ENCODE measurements around the gene PAK1.
A peak's percentile ranks its signal among the peaks of the same experiment; 100 is the strongest.
"Not testable (repeated sequence)": the region's sequence is repeated elsewhere in the genome, so short reads cannot be mapped to it uniquely, and the experiment has no call there.

PAK1 gene

GRCh38 chr11:77473801-77474683 is at the start of gene PAK1:
Gene PAK1 (minus strand): TSS chr11:77474094. CDS start chr11:77392520, 81,574 bp downstream.
- DNase-seq: peak; percentile 33

DNA sequence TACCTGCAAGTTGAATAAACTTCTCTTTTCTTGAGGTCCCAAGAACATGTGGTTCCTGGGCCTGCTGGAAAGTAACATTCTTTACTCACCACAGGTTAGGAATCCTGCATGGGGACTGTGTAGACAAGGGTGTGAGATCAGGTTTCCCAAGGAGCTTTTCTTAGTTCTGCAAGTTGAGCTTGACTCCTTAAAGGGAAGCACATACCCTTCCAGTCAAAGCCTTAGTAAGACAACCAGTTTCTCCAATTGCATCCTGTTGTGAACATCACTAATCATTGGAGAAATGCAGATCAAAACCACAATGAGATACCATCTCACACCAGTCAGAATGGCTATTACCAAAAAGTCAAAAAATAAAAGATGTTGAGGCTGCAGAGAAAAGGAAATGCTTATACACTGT is 48.3 kb upstream of the PAK1 start:
- no peak for DNase-seq

DNA sequence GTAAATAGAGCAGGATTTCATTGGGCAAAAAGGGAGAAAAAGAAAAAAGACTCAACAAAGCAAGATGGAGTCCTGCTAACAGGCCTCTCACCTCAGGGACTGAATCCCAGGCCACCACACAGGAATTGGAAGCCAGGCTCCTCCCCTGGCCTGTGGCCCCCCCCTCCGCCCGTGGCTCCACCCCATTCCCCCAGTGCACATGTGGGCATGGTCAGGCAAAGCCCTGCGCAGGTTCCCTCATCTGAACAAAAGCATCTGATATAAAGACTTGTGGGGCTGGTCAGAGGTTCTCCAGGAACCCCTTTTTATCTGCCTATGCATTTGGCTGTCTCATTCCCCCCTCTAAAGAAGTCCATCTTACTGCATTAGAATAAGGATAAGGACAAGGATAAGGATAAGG is 46.0 kb upstream of the PAK1 start:
- no peak for DNase-seq

DNA sequence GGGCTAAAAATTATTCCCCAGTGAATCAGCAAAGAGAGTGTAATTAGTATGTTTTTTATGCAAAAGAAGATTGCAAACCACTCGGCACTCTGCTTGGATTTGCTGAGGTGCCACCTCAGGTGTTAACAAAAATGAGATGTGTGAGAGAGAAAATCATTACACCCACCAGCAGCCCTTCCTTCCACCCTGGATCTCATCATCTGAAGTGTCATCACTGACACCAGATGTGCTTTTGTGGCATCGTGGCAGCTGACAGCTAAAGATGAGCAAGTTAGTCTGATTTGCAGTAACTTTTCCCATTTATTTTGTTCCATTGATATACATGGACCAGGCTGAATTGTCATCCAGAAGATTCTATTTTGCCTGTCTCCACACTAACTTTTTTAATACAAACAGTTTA is 44.6 kb upstream of the PAK1 start:
- no peak for DNase-seq

DNA sequence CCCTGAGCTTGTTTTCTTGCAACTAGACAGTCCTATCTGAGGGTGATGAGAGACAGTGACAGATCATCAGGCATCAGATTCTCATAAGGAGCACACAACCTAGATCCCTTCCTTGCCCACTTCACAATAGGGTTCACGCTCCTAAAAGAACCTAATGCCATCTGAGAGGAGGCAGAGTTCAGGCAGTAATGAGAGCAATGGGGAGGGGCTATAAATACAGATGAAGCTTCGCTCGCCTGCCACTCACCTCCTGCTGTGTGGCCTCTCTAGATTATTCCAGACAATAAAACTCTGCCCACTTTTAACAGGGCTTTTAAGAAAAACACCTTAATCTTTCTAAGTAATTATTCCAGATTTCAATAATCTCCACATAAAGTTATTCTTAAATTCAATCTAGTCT is 43.9 kb upstream of the PAK1 start:
- no peak for DNase-seq

DNA sequence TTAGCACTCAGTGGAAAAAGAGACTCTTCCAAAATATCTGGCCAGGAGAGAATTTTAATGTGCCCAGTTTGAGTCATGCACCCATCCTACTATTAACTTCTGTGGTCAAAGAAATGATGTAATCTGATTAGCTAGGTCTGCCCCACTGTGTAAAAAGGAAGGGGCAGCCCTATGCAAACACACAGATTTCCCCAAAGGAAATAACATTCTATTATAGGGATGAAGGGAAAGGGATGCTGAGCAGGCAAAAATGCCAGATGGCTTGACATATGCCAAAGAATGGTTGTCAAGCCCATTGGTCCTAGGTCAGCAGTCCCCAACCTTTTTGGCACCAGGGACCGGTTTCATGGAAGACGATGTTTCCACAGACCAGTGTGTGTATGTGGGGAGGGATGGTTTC is 43.3 kb upstream of the PAK1 start:
- no peak for DNase-seq

- DNase-seq: peak; percentile 3
Measured at GRCh38 chr11:77515483-77515882, 41.6 kb upstream of the PAK1 start.

DNA sequence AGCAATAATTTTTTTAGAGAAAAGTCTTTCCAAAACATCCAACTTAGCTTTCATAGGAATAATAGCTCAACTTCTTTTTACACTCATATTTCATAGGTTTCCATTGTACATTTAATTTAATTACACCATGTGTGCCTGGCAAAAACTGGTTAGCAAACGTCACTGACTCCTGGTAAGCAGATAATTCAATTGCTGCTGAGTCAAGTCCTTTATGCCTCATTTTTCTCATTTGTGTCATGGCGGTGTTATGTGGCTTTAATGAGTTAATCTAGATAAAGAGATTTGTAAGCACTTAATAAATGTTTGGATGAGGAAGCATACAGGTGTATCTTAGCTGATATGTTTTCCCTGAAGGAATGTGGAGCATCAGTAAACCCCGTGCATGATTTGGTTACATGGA is 41.2 kb upstream of the PAK1 start:
- DNase-seq: no peak

- no peak for DNase-seq
Measured at GRCh38 chr11:77512092-77512491, 38.2 kb upstream of the PAK1 start.

GRCh38 chr11:77510851-77511250 is 37.0 kb upstream of the PAK1 start:
- no peak for DNase-seq

- peak; percentile 10 for DNase-seq
Measured at GRCh38 chr11:77510095-77510494, 36.2 kb upstream of the PAK1 start.

GRCh38 chr11:77508019-77508418 is 34.1 kb upstream of the PAK1 start:
- DNase-seq: no peak

DNA sequence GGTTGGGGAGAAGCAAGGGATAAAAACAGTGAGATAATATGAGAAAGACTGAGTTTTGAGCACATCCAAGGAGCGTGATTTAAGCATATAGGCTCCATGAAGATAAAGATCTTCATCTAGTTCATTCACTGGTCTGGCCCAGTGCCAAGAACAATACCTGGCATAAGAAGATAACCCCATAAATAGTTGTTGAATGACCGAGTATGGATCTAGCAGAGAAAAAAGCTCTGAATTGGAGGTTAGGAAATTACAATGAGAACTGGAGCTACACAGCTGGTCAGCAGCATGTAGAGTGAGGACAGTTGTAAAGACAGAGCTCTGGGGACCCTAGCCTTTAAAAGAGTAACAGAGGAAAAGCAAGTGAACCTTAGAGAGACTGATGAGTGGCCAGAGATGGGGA is 33.0 kb upstream of the PAK1 start:
- DNase-seq: no peak

DNA sequence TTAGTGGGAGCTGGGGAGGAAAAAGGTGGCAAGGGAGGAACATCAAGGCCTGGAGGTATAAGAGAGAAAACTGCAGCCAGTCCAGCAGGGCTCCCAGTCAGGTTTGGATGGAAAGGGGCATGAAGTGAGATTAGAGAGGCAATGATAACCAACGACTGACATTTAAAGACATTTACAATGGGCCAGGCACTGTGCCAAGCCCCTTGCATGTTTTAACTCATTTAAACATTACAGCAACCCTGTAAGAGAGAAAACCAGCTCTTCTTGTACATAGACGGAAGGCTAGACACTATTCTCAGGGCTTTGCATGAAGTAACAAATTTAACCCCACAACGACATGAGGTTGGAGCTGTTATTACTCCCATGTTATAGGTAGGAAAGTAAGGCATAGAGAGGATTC is 32.1 kb upstream of the PAK1 start:
- DNase-seq: no peak

DNA sequence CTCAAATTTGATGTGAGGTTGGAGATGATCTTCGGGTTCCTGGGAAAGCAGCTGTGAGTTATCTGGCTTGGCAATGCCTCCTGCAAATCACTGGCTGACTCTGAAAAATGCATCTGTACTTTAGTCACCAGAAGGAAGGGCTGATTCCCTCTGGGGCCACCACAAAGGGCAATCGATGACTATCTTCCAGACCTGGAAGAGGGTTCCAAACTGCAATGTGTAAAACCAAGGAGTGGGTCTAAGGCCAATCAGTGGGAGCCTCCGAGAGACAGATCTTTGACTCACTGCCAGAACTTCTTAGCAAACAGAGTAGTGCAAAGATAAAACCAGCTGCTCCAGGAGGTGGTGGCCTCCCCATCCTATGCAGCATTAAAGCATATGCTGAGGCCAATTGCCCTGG is 29.1 kb upstream of the PAK1 start:
- DNase-seq: no peak

DNA sequence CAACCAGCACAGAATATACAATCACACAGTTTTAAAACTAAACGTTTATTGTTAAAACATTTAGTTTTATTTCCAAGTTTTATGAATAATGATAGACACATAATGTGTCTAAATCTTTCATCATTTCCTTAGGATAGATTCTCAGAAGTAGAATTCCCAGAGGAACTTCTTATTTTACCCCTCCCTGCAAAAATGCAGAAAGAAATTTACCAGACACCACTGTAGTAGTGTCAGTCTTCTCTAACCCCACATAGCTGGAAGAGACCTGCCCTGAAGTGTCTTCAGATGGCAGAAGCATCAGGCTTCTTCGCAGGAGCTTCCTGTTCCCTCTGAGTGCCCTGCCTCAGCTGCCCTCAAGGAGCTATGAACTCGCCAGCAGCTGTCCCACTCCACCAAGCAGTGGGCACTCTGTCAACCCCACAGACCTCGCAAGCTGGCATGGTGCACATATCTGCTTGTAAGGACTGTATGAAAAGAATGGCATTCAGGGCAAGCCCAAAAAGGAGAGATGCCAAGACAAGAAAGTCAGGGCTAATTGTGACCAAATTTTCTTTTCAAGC is 28.5 kb upstream of the PAK1 start:
- DNase-seq: no peak

GRCh38 chr11:77501758-77502157 is 27.9 kb upstream of the PAK1 start:
- no peak for DNase-seq

DNA sequence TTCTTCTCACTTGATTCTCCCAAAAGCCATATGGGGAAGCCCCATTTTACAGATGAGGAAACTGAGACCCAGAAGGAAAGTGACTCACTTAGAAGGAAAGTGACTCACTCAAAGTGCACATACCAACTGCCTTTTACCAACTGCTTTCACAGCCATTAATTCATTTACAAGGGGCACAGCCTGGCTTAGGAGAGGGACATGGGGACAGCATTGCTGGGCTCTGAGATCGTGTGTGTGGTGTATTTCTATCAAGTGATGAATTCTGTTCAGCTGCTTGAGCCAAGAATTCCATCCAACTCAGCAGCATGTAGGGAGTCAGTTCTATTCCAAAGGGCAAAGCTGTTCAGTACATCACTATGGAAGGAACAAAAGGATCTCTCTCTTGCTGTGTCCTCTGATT is 23.5 kb upstream of the PAK1 start:
- DNase-seq: no peak

DNA sequence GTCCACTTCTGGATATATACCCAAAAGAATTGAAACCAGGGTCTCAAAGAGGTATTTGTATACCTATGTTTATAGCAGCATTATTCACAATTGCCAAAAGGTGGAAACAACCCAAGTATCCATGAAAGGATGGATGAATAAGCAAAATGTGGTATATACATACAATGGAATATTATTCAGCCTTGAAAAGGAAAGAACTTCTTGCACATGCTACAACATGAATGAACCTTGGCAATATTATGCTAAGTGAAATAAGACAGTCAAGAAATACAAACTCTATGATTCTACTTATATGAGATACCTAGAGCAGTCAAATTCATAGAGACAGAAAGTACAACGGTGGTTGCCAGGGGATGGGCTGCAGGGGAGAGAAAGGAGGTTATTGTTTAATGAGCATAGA is 21.6 kb upstream of the PAK1 start:
- DNase-seq: no peak

DNA sequence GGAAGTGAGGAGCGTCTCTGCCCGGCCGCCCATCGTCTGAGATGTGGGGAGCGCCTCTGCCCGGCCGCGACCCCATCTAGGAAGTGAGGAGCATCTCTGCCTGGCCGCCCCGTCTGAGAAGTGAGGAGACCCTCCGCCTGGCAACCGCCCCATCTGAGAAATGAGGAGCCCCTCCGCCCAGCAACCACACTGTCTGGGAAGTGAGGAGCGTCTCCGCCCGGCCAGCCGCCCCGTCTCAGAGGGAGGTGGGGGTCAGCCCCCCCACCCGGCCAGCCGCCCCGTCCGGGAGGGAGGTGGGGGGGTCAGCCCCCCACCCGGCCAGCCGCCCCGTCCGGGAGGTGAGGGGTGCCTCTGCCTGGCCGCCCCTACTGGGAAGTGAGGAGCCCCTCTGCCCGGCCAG is 16.1 kb upstream of the PAK1 start:
- not testable (repeated sequence) for DNase-seq

DNA sequence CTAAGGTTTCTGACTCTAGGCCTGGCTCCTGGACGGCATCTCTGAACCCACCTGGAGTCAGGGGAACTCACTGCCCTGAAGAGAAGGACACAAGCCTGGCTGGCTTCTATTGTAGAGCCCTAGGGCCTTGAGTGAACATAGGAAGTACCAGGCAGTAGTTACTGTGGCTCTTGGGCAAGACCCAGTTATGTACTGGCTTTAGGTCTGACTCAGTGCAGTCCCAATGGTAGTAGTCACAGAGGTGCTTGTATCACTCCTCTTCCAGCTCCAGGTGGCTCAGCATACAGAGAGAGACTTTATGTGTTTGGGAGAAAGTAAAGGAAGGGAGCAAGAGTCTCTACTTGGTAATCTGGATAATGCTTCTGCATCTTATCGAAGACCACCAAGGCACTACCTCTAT is 13.9 kb upstream of the PAK1 start:
- no peak for DNase-seq

DNA sequence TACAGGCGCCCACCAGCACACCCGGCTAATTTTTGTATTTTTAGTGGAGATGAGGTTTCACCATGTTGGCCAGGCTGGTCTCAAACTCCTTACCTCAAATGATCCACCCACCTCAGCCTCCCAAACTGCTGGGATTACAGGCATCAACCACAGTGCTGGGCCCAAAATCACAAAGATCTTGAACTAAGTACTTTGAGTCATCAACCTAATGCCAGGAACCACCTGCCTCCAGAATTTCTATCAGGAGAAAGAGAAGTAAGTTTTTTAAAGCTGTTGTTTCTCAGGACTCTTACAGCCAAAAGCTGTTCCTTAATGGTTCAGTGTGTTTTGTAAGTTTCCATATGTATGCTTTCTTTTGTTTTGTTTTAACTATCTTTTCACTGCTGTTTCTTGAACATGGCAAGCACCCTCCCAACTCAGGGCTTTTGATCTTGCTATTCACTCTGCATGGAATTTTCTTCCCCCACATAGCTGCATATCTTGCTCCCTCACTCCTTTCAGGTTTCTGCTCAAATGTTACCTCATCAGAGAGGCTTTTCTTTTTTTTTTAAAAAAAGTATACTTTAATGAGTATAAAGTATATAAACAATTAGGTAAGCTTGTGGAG is 6.0 kb upstream of the PAK1 start:
- no peak for DNase-seq

DNA sequence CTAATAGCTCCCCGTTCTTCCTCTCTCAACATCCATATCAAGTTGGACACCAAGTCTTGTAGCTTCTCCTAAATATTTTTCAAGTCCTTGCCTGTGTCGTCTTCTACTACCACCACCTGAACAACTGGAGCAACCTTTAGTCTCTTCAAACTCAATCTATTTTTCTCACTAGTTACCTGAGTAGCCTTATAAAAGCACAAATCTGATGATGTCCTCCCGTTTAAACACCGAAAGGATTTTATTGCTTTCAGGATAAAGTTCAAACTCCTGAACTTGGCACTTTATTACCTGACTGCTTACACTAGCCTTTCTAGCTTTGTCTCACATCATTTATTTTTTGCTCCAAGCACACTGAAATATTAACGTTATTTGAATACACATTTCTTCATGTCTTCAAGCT is 1.3 kb upstream of the PAK1 start:
- DNase-seq: no peak

GRCh38 chr11:77474684-77475060 is 778 bp upstream of the PAK1 start:
- no peak for DNase-seq

Measured in NCI-H748 treated with DMSO at 0.1 percent for 48 hours (cell line).